Measurements from ENCODE around the gene PIM2. TPM values are rescaled to one million over a fixed set of nuclear protein-coding genes. Genes with fewer than 3 reads are reported as not detected.

Gene PIM2
- polyA plus RNA-seq, 1 of the 3 experiments (the other 2 are of a cell fraction): 12.3 TPM

GRCh38 chrX:48913605-48914366 is 5.0 kb downstream of the PIM2 start (continued):
- no peak for TF ChIP-seq ZBTB33 (IDR thresholded peaks at IDR 0.05; ENCODE audit: borderline replicate concordance, low read depth)
- no peak for TF ChIP-seq GABPA (IDR thresholded peaks at IDR 0.05; ENCODE audit: low read depth)
- TF ChIP-seq TAF1 (IDR thresholded peaks at IDR 0.05; ENCODE audit: borderline replicate concordance, low read depth, low read length): no peak
- TF ChIP-seq RXRA (IDR thresholded peaks at IDR 0.05; ENCODE audit: borderline replicate concordance, low read depth): no peak
- no peak for TF ChIP-seq GATA2 (CRISPR knock-in tag; IDR thresholded peaks at IDR 0.05)
- TF ChIP-seq TCF12 (IDR thresholded peaks at IDR 0.05): no peak
- TF ChIP-seq MEF2A (IDR thresholded peaks at IDR 0.05; ENCODE audit: borderline replicate concordance, low read depth): no peak

GRCh38 chrX:48911412-48912182 is 7.2 kb downstream of the PIM2 start, which contains the start of gene SLC35A2:
Gene SLC35A2 (minus strand): TSS chrX:48911646. CDS start chrX:48911636, 10 bp downstream.
- WGBS (ENCODE audit: low lambda C conversion rate): under 1% methylated on average over 51 of the region's 60 CpGs
- POLR2A ChIA-PET: interaction anchor here (1.0 to 1.1 kb wide), 3 partner anchors 13 to 175 kb away, joined by 3 to 6 read pairs (median 3); partner anchors contain the start of gene PQBP1

More at GRCh38 chrX:48911412-48912182, 7.2 kb downstream of the PIM2 start, which contains the start of gene SLC35A2:
- CTCF ChIA-PET: interaction anchor here (0.9 to 2.0 kb wide), 4 partner anchors 11 to 132 kb away, joined by 3 to 8 read pairs (median 4); partner anchors contain the start of genes PQBP1 and TIMM17B
- Histone ChIP-seq H3F3A (replicated peaks; ENCODE audit: insufficient read depth) (peaks cover 4% of the 10 kb centered on the region), H3K27me3 (ENCODE audit: insufficient read depth) (no peaks in the 10 kb centered on the region), H3K4me2 (peak within 1 kb of the TSS; percentile 100), H4K20me1 (ENCODE audit: insufficient read depth) (0 out of 2 replicates have a peak, but pooled peaks cover 8% of the 10 kb centered on the region), H3K9me2 (no peaks in the 10 kb centered on the region), H3K9me3 (no peaks in the 10 kb centered on the region), H3K4me1 (ENCODE audit: control insufficient read depth in 1 of 2, insufficient read depth in 2 of 2, low read depth in 1 of 2, low read length in 1 of 2) (peaks cover 0 to 15% of the 10 kb centered on the region in 2 experiments; a peak in 1 of 4 replicates), H3K36me3 (replicated peaks in 1 of 2; ENCODE audit: control insufficient read depth in 1 of 2, insufficient read depth in 2 of 2, low read length in 1 of 2) (peaks cover 4 to 31% of the 10 kb centered on the region in 2 experiments), H3K79me2 (ENCODE audit: insufficient read depth) (peaks cover 38% of the 10 kb centered on the region), H2AFZ (ENCODE audit: low read depth) (peak within 1 kb of the TSS; percentile 97), H3K27ac (ENCODE audit: low read depth in 2 of 2, low read length in 1 of 2) (peak within 1 kb of the TSS; percentile 77 to 89), H3K9ac (peak within 1 kb of the TSS; percentile 73), H3K4me3 (ENCODE audit: low read depth in 2 of 2, low read length in 1 of 2) (peak within 1 kb of the TSS; percentile 84 to 95)
- DNase-seq: peak; percentile 91
- TF ChIP-seq CHD2 (IDR thresholded peaks at IDR 0.05; ENCODE audit: low read length, partially characterized antibody) (peak; percentile 25), USF2 (IDR thresholded peaks at IDR 0.05; ENCODE audit: borderline replicate concordance, low read depth, low read length) (no peak), GATA2 (CRISPR knock-in tag; IDR thresholded peaks at IDR 0.05) (peak; percentile 69), FOXM1 (IDR thresholded peaks at IDR 0.05; ENCODE audit: low read depth) (no peak), ZBTB33 (IDR thresholded peaks at IDR 0.05; ENCODE audit: borderline replicate concordance, low read depth) (0 out of 2 replicates have a peak, but pooled peaks have one; percentile 43), YY1 (IDR thresholded peaks at IDR 0.05; ENCODE audit: low read depth) (peak; percentile 92), GABPA (IDR thresholded peaks at IDR 0.05; ENCODE audit: low read depth) (peak; percentile 95), MAX (IDR thresholded peaks at IDR 0.05; ENCODE audit: low read depth) (peak; percentile 68; the same call in 1 of the 2 replicates), RAD21 (IDR thresholded peaks at IDR 0.05; ENCODE audit: low read length) (no peak), ELF1 (IDR thresholded peaks at IDR 0.05) (peak; percentile 97), MXI1 (IDR thresholded peaks at IDR 0.05; ENCODE audit: low read depth, low read length) (peak; percentile 85; the same call in 1 of the 2 replicates), SIN3A (IDR thresholded peaks at IDR 0.05; ENCODE audit: borderline replicate concordance, low read depth, low read length) (peak; percentile 64), POLR2AphosphoS5 (IDR thresholded peaks at IDR 0.05; ENCODE audit: low read depth, low read length) (peak; percentile 90), TCF12 (IDR thresholded peaks at IDR 0.05) (peak; percentile 25; the same call in 1 of the 2 replicates), EP300 (IDR thresholded peaks at IDR 0.05; ENCODE audit: borderline replicate concordance in 1 of 2, low read depth in 1 of 2, low read length in 1 of 2) (peak in 1 of 2 experiments; percentile 21; a peak in 1 of 4 replicates), PBX3 (IDR thresholded peaks at IDR 0.05) (no peak; the same call in 1 of the 2 replicates), USF1 (IDR thresholded peaks at IDR 0.05; ENCODE audit: borderline replicate concordance, low read depth) (peak; percentile 54; the same call in 1 of the 2 replicates)
